Erythroblast (primary cell): ENCODE data around the gene MOB3B.

Experiments used
- GATA1 ChIP-seq: IDR thresholded peaks from 2 replicates; pipeline ENCODE4 v1.6.1; 2011; ENCODE audit warnings: low read depth, mild to moderate bottlenecking, control low read depth, low read length, moderate library complexity
- POLR2A ChIP-seq: IDR thresholded peaks from 2 replicates; pipeline ENCODE4 v1.6.1; 2011; ENCODE audit warnings: mild to moderate bottlenecking, low read length

DNA sequence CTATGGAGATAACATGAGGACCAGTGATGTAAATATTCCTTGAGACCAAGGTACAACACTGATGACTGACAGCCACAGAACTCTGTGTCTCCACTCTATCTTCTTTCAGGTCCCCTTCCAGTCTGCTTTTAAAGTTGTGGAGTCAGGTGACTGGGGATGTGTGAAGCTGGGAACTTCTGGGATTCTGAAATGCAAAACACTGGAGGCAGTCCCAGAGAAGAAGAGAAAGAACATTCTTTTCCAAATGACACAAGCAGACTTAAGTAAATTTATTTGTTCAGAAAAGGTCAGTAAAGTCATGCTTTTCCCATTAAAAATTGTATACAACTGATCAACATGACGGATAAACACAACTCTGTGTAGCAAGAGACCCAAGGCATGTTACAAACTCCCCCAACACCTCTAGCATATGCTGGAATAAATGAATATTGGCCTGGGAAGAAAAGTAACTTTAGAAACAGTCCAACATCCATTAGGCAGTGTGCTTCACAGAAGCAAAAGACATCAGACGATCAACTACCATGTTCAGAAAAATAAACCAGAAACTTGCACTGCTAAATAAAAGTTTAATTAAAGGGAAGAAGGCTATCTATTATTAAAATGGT is 98.0 kb downstream of the MOB3B start:
- TF ChIP-seq POLR2A (no peak), GATA1 (no peak)
